ENCODE measurements around the gene PRAC1.
"Not testable (repeated sequence)": the region's sequence is repeated elsewhere in the genome, so short reads cannot be mapped to it uniquely, and the experiment has no call there.

The PRAC1 gene

DNA sequence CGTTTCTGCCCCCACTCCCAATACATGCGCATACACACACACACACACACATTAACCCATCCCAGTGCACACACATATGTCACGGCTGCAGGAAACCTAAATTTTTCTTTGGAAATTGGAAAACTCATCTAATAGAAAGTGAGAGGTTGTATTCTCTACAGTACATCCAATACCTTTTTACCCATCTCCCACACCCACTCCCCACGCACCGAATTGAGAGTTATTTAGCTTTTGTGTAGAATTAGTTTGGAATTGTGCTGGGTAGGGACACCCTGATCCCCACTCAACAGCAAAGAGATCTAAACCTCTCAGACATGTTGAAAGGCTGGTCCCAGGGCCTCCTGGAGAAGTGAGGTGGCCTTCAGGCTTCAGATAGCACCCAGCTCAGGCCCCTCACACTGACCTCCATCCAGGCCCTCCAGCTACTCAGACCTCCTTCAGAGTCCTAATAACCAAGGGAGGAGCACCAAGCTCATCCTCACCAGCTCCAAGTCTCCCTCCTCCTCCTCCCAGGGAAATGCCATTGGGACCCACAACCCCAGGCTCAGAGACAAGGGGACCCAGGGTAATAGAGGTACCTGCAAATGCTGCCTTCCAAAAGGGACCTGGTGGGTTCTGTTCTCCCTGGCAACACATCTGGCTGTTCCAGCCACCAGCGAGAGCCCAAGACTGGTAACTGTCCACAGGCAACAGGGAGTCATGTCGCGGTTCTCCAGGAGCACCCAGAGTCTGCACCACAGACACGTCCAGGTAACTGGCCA is 5.3 kb upstream of the PRAC1 start:
- FAIRE-seq: no peak
- DNase-seq (ENCODE audit: low spot score): no peak

- FAIRE-seq: no peak
These were observed 4.6 kb upstream of the PRAC1 start for GRCh38 chr17:48726916-48727286.

GRCh38 chr17:48726114-48726915 is 4.0 kb upstream of the PRAC1 start:
- DNase-seq (ENCODE audit: low spot score): no peak
- no peak for FAIRE-seq

More at GRCh38 chr17:48726916-48727286, 4.6 kb upstream of the PRAC1 start:
- DNase-seq (ENCODE audit: low spot score): no peak

- DNase-seq (ENCODE audit: low spot score) (no peak), FAIRE-seq (no peak)
These were observed 3.2 kb upstream of the PRAC1 start for GRCh38 chr17:48725288-48726064.

- no peak for DNase-seq (ENCODE audit: low spot score)
- FAIRE-seq: no peak
These were observed 2.6 kb upstream of the PRAC1 start for GRCh38 chr17:48725004-48725287.

DNA sequence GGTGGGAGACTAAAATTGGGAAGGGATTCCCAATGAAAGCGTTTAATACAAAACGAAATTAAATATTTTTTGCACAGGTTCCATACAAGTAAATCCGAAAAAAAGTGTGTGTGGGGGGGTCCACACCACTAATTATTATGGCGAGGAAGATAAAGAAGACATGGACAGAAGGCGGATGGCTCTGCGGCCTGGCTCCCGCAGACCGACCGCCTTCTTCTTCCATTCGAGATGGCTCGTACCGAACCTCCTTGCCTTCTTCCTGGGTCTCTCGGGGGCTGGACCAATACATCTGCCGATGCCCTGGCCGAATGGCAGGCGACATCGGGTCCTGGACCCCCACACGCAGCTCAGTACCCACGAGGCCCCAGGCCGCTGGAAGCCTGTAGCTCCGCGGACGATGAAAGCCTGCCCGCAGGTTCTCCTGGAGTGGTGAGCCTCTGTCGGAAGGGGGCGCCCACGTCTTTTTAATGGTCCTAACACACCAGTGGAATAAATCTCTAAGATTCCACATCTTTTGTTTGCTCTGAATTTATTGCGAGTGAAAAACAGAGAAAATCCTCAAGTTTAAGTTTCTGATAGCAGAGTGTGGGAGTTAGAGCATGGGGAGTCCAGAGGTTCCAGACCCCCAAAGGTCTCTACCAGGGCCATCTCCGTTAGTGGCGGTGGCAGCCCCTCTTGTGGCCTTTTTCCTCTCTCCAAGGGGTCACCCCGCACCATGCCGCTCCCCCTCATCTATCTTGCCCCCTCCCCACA is 2.1 kb upstream of the PRAC1 start:
- FAIRE-seq (no peak), DNase-seq (ENCODE audit: low spot score) (peak; percentile 60)

DNA sequence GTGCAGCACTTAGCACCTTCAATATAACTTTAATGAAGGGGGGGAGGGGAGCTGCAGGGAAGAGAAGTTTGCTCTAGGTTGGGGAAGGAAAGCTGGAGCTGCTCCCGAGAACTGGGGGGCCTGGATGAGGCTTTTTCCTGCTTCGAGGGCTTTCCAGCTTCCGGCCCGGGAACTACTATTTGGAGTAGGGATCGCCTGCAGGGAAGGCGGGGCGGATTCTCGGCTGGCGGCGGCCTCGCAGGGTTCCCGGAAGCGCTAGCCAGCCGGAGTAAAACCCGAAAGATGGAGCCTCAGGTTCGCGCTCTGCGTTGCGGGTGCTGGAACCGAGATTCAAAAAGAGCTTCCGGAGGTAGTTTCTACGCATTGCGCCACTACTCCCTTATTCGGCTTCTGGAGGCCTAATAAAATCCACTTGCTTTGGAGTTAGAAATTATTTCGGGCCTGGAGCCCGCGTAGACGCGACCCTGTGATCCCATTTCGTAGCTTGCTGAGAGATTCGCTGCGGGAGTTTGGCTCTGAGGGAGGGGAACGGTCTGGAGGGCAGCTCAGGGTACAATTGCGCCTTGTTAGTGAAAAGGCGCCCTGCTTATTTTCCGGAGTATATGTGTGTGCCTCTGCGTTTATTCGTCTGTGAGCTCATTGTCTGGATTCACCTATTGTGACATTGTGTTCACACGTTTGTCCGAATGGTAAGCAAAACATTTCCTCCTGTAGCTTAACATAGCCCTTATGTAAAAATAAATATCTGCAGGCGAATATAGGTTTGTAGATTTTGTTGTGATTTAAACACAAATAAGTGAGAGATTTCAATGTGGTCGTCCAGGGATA is 1.3 kb upstream of the PRAC1 start:
- FAIRE-seq (no peak), DNase-seq (ENCODE audit: low spot score) (no peak)

- FAIRE-seq: no peak
- no peak for DNase-seq (ENCODE audit: low spot score)
These were observed 651 bp upstream of the PRAC1 start, which contains the start of gene PRAC2 for GRCh38 chr17:48722915-48723422. Gene PRAC2 (plus strand): TSS chr17:48723185. CDS start chr17:48724411, 1,226 bp downstream.

GRCh38 chr17:48721009-48721402 is 1.3 kb downstream of the PRAC1 start:
- FAIRE-seq (no peak), DNase-seq (ENCODE audit: low spot score) (no peak)

DNA sequence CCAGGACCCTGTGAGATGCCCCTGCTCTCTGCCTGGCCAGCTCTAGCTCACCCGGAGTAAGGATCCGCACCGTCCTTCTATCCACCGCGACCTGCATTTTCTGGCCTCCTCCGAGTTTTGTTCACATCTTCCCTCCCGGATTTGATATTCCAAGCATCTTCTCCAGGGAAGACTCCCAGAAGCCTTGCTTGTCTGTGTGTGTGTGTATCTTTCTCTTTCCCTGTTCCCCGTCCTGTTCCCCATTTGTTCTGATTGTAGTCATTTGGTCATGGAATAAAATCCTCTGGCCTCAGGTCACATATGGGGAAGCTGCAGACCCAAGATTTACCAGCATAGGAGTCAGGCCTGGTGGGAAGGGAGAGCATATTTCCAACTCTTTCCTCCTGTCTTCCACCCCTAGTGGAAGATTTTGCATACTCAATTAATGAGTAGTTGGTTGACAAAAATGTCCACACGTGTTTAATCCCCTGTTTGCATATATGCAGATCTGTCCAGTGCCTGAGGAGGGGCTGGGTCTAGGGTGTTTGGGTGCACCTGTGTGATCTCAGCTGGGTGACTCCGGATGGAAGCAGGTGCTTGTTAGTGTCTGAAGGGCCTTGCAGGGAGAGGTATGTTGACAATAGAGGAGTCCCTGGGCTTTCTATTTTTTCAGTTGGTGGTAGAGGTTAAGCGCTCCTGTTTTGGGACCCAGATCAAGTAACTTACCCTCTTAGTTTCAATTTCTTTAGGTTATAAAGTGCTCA is 1.9 kb downstream of the PRAC1 start:
- FAIRE-seq: no peak
- DNase-seq (ENCODE audit: low spot score): no peak

- no peak for DNase-seq (ENCODE audit: low spot score)
- no peak for FAIRE-seq
These were observed 2.6 kb downstream of the PRAC1 start for GRCh38 chr17:48719642-48720265.

- DNase-seq (ENCODE audit: low spot score) (no peak), FAIRE-seq (no peak)
These were observed 3.3 kb downstream of the PRAC1 start for GRCh38 chr17:48718761-48719641.

GRCh38 chr17:48718227-48718760 is 4.0 kb downstream of the PRAC1 start:
- no peak for FAIRE-seq

GRCh38 chr17:48717367-48718226 is 4.7 kb downstream of the PRAC1 start:
- no peak for DNase-seq (ENCODE audit: low spot score)
- no peak for FAIRE-seq

More at GRCh38 chr17:48718227-48718760, 4.0 kb downstream of the PRAC1 start:
- no peak for DNase-seq (ENCODE audit: low spot score)

GRCh38 chr17:48716549-48716948 is 5.8 kb downstream of the PRAC1 start:
- not testable (repeated sequence) for FAIRE-seq; DNase-seq (ENCODE audit: low spot score)

DNA sequence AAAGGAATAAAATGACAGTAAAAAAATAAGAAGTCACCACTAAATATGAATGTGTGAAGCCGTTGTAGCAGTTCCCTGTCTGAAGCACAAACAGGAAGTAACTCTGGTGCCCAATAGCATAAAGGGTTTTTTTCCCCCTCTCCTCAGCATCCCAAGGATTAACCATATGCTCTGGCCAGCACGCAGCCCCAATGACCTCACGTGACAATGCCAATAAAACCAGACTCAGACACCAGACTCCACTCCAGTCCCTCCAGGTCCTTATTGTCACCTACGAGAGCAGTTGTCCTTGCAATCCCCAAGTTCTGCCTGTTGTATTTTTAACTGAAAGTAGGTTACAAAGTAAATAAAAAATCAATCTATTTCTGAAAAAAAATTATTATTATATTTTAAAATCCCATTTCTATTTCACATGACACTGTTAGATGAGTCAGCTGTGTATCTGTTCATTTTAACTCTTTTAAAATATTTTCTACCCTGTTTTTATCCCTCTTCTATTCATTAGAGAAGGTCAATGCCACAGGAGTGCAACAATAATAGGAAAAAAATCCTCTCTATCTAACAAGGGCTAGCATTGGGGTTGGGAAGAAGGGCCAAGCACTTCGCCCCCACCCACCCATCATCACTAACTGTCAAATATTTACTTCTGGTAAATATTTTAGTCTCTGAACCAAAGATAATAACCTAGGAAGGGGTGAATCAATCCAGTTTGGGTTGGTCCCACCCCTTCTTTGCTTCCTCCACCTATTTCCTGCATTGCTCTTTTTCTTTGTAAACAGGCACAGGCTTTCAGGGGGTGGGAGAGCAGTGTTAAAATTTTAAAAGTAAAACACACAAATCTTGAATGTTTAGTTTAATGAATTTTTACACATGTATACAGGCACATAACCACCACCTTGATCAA is 6.6 kb downstream of the PRAC1 start:
- FAIRE-seq: no peak
- DNase-seq (ENCODE audit: low spot score): no peak
